ENCODE measurements around the gene USP7. TPM values are rescaled to one million over a fixed set of nuclear protein-coding genes. Genes with fewer than 3 reads are reported as not detected.
"Not testable (repeated sequence)": the region's sequence is repeated elsewhere in the genome, so short reads cannot be mapped to it uniquely, and the experiment has no call there.

The USP7 gene
- total RNA-seq, 2 donors from 2014 or later, result 72.2 to 82.7 TPM

DNA sequence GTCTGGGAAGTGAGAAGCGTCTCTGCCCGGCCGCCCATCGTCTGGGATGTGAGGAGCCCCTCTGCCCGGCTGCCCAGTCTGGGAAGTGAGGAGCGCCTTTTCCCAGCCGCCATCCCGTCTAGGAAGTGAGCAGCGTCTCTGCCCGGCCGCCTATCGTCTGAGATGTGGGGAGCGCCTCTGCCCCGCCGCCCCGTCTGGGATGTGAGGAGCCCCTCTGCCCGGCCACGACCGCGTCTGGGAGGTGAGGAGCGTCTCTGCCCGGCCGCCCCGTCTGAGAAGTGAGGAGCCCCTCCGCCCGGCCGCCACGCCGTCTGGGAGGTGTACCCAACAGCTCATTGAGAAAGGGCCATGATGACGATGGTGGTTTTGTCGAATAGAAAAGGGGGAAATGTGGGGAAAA is 18.2 kb upstream of the USP7 start:
- intact Hi-C loops (cut with DNase I); DNase-seq (ENCODE audit: low spot score): not testable (repeated sequence)

DNA sequence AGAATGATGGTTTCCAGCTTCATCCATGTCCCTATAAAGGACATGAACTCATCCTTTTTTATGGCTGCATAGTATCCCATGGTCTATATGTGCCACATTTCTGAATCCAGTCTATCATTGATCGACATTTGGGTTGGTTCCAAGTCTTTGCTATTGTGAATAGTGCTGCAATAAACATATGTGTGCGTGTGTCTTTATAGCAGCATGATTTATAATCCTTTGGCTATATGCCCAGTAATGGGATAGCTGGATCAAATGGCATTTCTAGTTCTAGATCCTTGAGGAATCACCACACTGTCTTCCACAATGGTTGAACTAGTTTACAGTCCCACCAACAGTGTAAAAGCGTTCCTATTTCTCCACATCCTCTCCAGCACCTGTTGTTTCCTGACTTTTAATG is 12.5 kb upstream of the USP7 start:
- DNase-seq (ENCODE audit: low spot score); intact Hi-C loops (cut with DNase I): not testable (repeated sequence)

DNA sequence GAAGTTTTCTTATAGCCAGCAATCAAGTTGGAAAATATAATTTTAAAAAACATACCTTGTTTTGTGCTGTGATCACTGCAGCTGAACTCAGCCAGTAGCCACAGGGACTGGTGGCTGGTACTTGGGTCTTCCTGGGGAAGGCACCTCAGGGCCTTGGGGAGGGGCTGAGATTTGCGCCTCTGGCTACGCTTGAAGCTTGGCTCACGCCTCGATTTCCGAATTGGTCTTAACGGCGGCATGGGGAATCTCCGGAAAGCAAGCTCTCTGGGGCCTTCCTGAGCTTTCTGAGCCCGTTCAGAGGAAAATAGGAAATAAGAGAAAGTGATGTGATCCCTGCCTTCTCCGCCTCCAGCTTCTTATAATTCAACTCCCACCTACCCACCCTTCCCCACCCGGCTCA is 11.3 kb upstream of the USP7 start:
- DNase-seq (ENCODE audit: low spot score), result no peak
- intact Hi-C loops (cut with DNase I), result no loop called here

DNA sequence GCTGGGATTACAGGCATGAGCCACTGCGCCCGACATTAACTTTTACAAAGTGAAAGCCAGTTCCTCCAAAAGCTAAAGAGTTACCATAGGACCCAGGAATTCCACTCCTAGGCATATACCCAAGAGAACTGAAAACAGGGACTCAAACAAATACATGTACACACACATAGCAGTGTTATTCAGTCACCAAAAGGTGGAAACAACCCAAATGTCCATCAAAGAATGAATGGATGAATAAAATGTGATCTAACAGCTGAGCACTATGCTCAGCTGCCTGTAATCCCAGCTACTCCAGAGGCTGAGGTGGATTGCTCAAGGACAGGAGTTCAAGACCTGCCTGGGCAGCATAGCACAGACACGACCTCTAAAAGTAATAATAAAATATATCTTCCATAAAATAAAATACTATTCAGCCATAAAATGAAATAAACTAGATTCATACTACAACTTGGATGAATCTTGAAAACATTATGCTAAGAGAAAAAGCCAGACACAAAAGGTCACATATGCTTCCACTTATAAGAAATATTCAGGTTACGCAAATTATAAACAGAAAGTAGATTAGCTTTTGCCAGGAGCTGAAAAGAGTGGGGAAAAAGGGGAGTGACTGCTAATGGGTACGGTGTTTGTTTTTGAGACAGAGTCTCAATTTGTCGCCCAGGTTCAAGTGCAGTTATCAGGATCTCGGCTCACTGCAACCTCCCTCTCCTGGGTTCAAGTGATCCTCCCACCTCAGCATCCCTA is 9.3 kb upstream of the USP7 start:
- intact Hi-C loops (cut with DNase I), result no loop called here
- no peak for DNase-seq (ENCODE audit: low spot score)

DNA sequence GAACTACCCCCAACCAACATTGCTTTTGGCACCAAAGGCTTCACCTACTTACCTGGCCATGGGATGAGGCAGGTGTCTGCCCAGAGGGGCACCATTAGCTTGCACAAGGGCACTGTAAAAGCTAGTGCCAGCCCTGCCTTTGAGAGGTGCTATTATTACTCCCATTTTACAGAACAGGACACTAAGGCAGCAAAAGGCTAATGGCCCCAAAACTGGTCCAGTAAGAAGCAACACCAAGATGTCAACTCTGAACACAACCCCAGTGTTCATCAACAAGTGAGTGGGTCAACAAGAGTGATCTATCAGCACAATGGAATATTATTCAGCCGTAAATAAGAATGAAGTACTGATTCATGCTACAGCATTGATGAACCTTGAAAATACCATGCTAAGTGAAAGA is 7.7 kb upstream of the USP7 start:
- intact Hi-C loops (cut with DNase I), result no loop called here
- no peak for DNase-seq (ENCODE audit: low spot score)

DNA sequence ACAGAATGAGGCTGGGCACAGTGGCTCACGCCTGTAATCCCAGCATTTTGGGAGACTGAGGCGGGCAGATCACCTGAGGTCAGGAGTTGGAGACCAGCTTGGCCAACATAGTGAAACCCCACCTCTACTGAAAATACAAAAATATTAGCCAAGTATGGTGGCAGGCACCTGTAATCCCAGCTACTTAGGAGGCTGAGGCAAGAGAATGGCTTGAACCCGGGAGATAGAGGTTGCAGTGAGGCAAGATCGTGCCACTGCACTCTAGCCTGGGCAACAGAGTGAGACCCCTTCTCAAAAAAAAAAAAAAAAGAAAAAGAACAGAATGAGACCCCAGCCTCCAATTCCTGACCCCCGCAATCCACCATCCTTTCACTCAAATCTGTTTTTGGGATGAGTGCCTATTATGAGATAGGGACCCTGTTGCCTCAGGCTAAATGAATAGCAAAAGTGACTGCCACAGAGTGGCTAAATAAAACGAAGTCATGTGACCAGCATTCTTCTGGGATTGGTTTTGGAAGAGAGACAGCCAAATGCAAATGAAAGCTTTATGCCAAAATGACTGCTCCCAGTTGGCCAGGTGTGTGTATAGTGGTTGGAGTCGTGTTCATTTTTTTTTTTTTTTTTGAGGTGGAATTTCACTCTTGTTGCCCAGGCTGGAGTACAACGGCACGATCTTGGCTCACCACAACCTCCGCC is 5.6 kb upstream of the USP7 start:
- intact Hi-C loops (cut with DNase I), result loop anchor here (1.0 to 10.0 kb wide), 2 partner anchors 25 to 125 kb away; partner anchors contain the start of gene HAPSTR1 (in 1 of the 2)
- peak; percentile 35 for DNase-seq (ENCODE audit: low spot score)

DNA sequence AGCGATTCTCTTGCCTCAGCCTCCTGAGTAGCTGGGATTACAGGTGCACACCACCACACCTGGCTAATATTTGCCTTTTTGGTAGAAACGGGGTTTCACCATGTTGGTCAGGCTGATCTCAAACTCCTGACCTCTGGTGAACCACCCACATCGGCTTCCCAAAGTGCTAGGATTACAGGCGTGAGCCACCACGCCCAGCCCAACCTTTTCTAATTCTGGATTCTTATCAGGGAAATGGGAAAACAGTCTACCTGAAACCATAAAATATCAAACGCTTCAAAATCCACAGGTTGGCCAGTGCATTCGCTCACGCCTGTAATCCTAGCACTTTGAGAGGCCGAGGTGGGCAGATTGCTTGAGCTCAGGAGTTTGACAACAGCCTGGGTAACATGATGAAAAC is 4.3 kb upstream of the USP7 start:
- intact Hi-C loops (cut with DNase I), result loop anchor here in 1 of 2 donors (10.0 kb wide), 1 partner anchor 127 kb away; the partner anchor contains the start of gene HAPSTR1
- not testable (repeated sequence) for DNase-seq (ENCODE audit: low spot score)

DNA sequence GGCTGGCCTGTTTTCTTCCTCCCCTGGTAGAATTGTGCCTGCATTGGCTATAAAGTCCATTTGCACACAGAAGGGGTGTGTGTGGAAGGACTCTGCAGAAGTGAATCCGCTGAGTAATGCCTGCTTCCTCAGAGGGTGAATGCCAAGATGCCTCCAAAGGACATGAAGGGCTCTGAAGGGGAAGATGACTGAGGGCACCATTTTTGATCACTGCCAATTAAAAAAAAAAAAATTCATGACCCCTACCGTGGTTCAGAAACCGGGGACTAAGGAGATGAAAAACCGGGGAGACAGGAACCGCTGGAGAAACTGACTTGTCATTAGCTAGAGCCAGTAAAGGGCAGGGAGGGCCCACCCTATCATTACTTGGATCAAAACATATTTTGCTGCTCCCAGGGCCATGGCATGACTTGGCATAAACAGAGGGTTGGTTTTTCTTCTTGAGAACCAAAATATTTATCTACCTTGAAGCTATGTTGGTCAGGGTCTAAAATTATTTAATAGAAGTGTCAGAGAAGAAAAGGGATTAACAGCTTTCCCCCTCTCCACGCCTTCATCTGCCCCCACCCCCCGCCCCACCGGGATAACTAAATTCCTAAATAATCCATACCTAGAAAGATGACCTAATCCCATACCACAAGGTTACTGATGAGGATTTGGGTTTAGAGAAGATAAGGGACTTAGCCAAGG is 3.6 kb upstream of the USP7 start:
- intact Hi-C loops (cut with DNase I), result loop anchor here in 1 of 2 donors (10.0 kb wide), 1 partner anchor 128 kb away; the partner anchor contains the start of gene HAPSTR1
- DNase-seq (ENCODE audit: low spot score), result no peak

DNA sequence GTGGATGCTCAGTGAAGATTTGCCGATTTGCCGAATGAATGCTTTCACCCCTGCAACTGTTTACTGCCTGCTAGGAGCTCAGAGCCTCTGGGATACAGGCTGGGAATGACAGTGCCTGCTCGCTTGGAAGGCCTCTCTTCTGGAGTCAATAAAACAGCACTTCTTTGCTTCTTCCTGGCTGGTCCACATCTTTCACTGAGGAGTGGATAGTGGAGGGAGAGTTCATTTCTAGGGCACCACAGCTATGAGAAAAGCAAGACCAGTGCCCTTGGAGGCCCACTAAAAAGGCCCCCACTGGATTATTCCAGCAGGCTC is 3.1 kb upstream of the USP7 start:
- DNase-seq (ENCODE audit: low spot score), result no peak
- intact Hi-C loops (cut with DNase I), result loop anchor here in 1 of 2 donors (10.0 kb wide), 1 partner anchor 128 kb away; the partner anchor contains the start of gene HAPSTR1

DNA sequence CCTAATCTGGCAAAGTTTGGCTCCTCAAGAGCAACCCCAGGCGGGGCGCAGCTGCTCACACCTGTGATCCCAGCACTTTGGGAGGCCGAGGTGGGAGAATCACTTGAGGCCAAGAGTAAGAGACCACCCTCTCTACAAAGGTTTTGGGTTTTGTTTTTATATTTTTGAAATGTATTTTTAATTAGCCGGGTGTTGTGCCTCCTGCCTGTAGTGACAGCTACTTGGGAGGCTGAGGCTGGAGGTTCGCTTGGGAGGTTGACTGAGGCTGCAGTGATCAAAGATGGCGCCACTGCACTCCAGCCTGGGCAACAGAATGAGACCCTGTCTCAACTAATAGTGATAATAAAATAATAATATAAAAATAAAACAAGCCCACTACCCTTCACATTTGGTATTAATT is 756 bp upstream of the USP7 start:
- DNase-seq (ENCODE audit: low spot score), result no peak
- intact Hi-C loops (cut with DNase I), result loop anchor here in 1 of 2 donors (10.0 kb wide), 1 partner anchor 130 kb away; the partner anchor contains the start of gene HAPSTR1

DNA sequence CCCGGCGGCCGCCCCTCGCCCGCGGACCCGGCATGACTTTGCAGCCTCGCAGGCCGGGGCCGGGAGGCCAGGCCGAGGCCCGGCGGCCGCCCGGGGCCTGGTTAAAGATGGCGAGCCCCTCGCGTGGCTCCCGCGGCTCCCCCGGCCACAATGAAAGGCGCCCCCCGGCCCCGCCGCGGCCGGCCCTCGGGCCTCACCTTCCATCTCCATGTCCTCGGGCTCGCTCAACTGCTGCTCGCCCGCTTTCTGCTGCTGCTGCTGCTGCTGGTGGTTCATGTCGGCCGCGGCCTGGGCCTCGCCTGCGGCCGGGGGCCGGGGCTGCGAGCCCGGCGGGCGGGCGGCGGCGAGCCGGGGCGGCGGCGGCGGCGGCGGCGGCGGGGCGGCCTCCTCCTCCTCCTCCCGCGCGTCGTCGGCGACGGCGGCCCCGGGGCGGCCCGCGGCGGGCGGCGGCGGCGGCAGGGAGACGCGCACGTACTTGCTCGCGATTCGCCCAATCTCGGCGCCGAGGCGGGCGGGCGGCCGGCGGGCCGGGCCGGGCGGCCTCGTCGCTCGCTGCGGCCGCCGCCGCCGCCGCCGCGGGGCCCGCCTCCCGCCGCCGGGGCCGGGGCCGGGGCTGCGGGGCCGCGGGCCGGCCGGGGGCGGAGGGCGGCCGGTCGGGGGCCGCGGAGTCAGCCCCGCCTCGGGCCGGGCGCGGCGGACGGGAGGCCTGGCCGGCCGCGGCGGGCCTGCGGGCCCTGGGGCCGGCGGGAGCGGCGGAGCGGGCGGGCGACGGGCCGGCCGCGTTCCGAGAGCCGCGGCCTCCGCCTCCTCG is 491 bp downstream of the USP7 start:
- no peak for DNase-seq (ENCODE audit: low spot score)
- intact Hi-C loops (cut with DNase I), result loop anchor here in 1 of 2 donors (10.0 kb wide), 1 partner anchor 132 kb away; the partner anchor contains the start of gene HAPSTR1

DNA sequence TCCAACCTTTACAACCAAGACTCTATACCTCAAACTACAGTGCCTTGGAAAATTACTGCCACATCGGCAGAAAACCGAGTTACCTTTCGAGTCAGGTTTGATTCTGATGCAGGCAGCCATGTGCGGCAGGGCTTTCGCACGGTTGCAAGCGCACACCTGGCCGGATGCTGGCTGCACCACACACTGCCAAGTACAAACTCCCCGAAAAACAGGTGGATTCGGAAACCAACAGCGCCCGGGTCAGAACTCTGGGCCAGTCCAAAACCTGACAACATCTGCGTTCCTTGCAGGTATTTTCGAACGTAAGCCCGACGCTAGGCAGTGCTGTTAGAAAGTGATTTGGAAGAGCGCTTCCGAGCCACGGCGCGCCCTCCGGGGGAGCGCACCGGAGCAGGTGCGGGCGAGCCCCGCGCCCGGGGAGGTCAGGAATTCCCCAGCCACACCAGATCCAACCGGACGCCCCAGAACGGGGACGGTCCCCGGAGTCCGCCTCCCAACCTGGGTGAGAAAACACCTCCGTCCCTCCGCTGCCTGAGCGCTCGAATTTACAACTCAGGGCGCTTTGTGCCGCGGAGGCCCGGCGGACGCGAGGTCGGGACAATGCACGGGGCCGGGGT is 1.2 kb downstream of the USP7 start:
- intact Hi-C loops (cut with DNase I), result loop anchor here in 1 of 2 donors (10.0 kb wide), 1 partner anchor 132 kb away; the partner anchor contains the start of gene HAPSTR1
- no peak for DNase-seq (ENCODE audit: low spot score)

DNA sequence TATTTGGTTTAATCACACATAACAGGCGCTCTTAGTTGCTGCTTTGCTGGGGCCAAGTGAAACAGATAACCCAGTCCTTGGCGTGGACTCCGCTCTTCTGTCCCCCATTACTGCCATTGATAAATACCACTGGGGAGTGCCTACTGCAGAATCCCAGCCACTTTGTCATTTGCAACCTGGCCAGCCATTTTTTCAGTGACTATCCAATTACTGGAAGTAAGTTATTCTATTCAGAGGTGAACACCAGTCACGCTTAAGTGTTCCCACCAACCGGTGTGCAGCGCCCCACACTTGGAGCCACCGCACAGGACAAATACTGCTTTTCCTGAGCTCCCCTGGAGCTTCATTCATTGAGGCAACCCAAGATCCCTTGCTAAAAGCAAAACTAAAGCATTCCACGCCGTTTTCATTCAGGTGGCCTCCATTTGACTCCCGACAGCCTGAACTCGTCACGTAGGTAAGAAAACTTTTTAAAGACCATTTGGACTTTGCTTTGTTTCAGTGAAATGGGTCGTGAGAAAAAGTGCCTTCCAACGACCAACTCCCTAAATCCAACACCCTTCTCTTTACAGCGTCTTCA is 1.8 kb downstream of the USP7 start:
- intact Hi-C loops (cut with DNase I), result loop anchor here in 1 of 2 donors (10.0 kb wide), 1 partner anchor 133 kb away; the partner anchor contains the start of gene HAPSTR1
- DNase-seq (ENCODE audit: low spot score), result no peak

DNA sequence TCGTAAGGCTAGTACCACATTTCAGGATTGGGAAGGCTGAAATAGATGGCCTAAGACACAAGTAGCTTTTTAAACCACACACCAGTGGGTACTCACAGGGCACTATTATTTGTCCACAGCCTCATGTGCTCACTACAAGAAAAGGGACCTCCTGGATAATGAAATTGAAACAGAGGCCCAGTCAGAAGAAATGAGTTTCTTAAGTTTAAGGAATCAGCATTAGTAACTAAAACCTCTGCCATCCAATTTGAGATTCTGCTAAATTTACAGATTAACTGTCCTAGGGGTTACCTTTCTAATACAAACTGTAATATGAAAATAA is 3.0 kb downstream of the USP7 start:
- no peak for DNase-seq (ENCODE audit: low spot score)
- intact Hi-C loops (cut with DNase I), result loop anchor here in 1 of 2 donors (10.0 kb wide), 1 partner anchor 134 kb away; the partner anchor contains the start of gene HAPSTR1

DNA sequence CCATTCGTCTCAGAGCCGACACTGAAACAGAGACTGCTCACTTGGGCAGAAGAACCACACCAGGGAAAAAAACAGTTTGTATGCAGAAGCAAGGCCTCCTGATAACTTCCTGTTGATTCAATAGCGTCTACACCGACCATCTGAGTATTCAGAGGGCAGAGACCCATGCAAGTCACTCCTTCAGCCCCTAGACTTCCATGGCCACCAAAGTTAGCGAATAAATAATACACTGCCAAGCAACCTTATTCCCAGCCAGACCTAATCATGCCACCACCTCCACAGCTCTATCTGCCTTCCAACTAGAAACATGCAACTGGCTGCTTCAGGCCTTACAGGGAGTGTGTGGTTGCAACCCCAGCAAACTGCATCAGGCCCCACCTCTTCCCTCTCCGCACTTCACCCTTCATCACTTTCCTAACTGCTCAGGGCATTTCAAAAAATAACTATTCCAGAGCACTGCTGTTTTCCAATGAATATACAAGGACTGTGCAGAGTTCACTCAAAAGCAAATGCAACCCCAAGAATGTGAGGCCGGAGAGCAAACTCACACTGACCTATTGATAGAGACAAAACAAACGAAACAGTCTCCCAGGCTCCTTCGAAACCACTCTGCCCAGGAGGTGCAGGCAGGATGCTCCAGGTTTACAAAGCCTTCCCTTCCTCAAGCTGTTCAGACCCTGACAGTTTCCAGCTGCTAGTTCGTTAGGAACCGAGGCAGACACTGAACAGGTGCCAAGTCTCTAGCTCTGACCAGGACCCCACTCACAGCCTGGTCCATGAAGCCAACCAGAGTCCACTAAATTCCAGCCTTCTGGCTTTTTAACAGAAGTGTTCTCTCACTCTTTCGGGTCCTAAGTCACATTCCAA is 3.6 kb downstream of the USP7 start:
- no peak for DNase-seq (ENCODE audit: low spot score)
- intact Hi-C loops (cut with DNase I), result loop anchor here in 1 of 2 donors (10.0 kb wide), 1 partner anchor 135 kb away; the partner anchor contains the start of gene HAPSTR1

DNA sequence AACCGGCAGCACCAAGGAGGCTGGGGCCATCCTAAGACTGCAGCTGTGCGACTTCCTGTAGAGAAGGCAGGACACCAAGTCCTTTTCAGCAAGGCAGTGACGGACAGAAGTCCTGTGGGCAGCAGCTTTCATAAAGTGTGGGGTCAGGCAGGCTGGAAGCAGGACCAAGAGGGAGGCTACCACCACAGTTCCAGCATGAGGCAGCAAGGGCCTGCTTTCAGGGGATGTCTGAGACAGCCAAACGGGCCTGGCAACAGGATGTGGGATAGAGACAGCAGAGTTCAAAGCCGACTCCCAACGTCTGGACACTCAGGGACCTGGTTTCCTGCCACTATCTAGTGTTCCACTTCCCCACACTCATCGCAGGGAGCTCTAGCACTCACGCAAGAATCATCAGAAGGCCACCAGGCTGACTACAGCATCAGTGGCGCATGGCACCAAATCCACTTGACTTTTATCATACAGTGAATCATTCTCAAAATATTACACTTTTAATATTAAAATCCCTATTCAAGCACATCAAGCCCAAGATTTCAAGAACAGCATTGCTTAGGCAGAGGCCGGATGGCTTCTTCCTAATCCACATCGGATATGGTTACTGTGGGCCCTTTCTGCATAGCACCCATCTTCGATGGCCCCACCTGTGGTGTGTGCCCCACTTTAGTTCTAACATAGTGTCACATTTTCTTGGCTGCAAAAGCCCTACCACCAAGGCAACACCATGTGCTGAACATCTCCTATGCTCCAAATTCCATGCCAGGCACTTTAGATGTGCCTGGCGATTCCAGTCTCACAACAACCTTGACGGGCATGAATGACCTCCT is 5.2 kb downstream of the USP7 start:
- intact Hi-C loops (cut with DNase I), result no loop called here
- DNase-seq (ENCODE audit: low spot score), result peak; percentile 89

All from posterior vena cava (tissue), 2 donors.